PC-9 (cell line): ENCODE data around the gene PCNA. TPM values are rescaled to one million over a fixed set of nuclear protein-coding genes. Genes with fewer than 3 reads are reported as not detected.

ENCODE experiments used
- BruUV-seq: library from RNA; stranded (reverse); fragments of 400-500 nt; replicated peaks from 2 replicates; lab custom pipeline; 2021; lab: Mats Ljungman, UMichigan
- CTCF ChIA-PET: fragments of 300-600 bp; sonication (Branson Sonifier 250); formaldehyde crosslinking; loops from one replicate; lab custom pipeline; 2022; ENCODE audit warnings: antibody characterized with exemption; lab: Charles Lee
- POLR2A ChIA-PET: fragments of 300-600 bp; sonication (Branson Sonifier 250); formaldehyde crosslinking; loops from one replicate; lab custom pipeline; 2022; ENCODE audit warnings: antibody characterized with exemption; ENCODE audit not compliant: unreplicated experiment; lab: Charles Lee
- DNase-seq, 2 experiments: peaks; one replicate each; pipeline versions ENCODE4 v3.0.0 to v3.0.0-alpha.2; 2015 to 2022; ENCODE audit warnings: mixed read lengths in 1 of 2
- H2AFZ ChIP-seq: fragments of 200-600 bp; sonication (generic); 2 replicates; pipeline ENCODE4 v1.8.1; 2017; ENCODE audit warnings: antibody characterized with exemption
- H3F3A ChIP-seq: fragments of 200-600 bp; sonication (generic); 2 replicates; pipeline ENCODE4 v1.8.1; 2017; ENCODE audit warnings: antibody characterized with exemption, mild to moderate bottlenecking, low read depth; ENCODE audit not compliant: insufficient read depth
- H3K27ac ChIP-seq: fragments of 200-600 bp; sonication (generic); 2 replicates; pipeline ENCODE4 v1.6.1; 2016; ENCODE audit warnings: mixed run types
- H3K27me3 ChIP-seq: fragments of 200-600 bp; sonication (generic); 2 replicates; pipeline ENCODE4 v1.6.1; 2016; ENCODE audit warnings: low read depth, mixed run types; ENCODE audit not compliant: insufficient read depth
- H3K36me3 ChIP-seq: fragments of 200-600 bp; sonication (generic); 2 replicates; pipeline ENCODE4 v1.6.1; 2016; ENCODE audit warnings: low read depth, mixed run types
- H3K4me1 ChIP-seq: fragments of 200-600 bp; sonication (generic); replicated peaks from 2 replicates; pipeline ENCODE4 v1.6.1; 2016; ENCODE audit warnings: mixed run types; ENCODE audit not compliant: insufficient read depth
- H3K4me2 ChIP-seq: fragments of 200-600 bp; sonication (generic); 2 replicates; pipeline ENCODE4 v1.6.1; 2017; ENCODE audit warnings: mixed run types
- H3K4me3 ChIP-seq: fragments of 200-600 bp; sonication (generic); 2 replicates; pipeline ENCODE4 v1.6.1; 2016; ENCODE audit warnings: mixed run types
- H3K79me2 ChIP-seq: fragments of 200-600 bp; sonication (generic); 2 replicates; pipeline ENCODE4 v1.6.1; 2017; ENCODE audit warnings: low read depth, mixed run types
- H3K9me2 ChIP-seq: fragments of 200-600 bp; sonication (generic); 2 replicates; pipeline ENCODE4 v1.8.1; 2017; ENCODE audit warnings: mild to moderate bottlenecking; ENCODE audit not compliant: insufficient read depth
- H3K9me3 ChIP-seq: fragments of 200-600 bp; sonication (generic); 2 replicates; pipeline ENCODE4 v1.8.1; 2016; ENCODE audit warnings: low read depth; ENCODE audit not compliant: insufficient read depth
- H4K20me1 ChIP-seq: fragments of 200-600 bp; sonication (generic); 2 replicates; pipeline ENCODE4 v1.8.1; 2017; ENCODE audit not compliant: insufficient read depth
- EZH2 ChIP-seq: fragments of 200-600 bp; sonication (generic); IDR thresholded peaks from 2 replicates; pipeline ENCODE4 v1.8.0; 2017; ENCODE audit warnings: antibody characterized with exemption, low read depth
- intact Hi-C: fragments of 100-400 bp; cut with micrococcal nuclease; formaldehyde crosslinking; loops from one replicate; pipeline ENCODE4 v1.10.0; 2022; ENCODE audit not compliant: unreplicated experiment
- total RNA-seq: library from RNA; stranded (reverse); gene quantifications from 2 replicates; pipeline ENCODE4 v1.2.3, GENCODE V29; 2021
- TF ChIP-seq, protein P1 (sequence below): fragments of 200-600 bp; sonication (generic); conservative IDR thresholded peaks from 2 replicates; pipeline ENCODE4 v1.6.1; 2017; ENCODE audit warnings: mixed run types, antibody characterized with exemption, mild to moderate bottlenecking, moderate library complexity

Gene PCNA
- total RNA-seq, 1 experiment from 2014 or later, result 207 TPM

DNA sequence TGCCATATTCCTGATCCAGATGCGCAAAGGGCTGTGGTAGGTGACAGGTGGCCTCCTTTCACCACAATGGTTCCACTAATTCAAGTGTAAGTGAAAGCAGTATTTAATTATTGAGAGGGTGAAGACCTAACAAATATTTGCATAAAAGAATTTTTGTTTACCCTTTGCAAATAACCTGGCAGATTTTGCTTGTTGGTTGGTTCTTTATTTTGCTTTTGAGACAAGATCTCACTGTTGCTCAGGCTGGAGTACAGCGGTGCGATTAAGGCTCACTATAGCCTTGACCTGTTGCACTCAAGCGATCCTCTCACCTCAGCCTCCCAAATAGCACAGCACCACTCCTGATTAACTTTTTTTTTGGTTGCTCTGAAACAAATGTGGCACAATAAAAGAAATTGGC lies 49.2 kb downstream of the PCNA start:
- no peak overlapping the region for H3K27ac ChIP-seq
- H3F3A ChIP-seq, result peaks cover 37% of the 10 kb centered on the region
- TF ChIP-seq EZH2, result no peak
- TF ChIP-seq, protein P1, sequence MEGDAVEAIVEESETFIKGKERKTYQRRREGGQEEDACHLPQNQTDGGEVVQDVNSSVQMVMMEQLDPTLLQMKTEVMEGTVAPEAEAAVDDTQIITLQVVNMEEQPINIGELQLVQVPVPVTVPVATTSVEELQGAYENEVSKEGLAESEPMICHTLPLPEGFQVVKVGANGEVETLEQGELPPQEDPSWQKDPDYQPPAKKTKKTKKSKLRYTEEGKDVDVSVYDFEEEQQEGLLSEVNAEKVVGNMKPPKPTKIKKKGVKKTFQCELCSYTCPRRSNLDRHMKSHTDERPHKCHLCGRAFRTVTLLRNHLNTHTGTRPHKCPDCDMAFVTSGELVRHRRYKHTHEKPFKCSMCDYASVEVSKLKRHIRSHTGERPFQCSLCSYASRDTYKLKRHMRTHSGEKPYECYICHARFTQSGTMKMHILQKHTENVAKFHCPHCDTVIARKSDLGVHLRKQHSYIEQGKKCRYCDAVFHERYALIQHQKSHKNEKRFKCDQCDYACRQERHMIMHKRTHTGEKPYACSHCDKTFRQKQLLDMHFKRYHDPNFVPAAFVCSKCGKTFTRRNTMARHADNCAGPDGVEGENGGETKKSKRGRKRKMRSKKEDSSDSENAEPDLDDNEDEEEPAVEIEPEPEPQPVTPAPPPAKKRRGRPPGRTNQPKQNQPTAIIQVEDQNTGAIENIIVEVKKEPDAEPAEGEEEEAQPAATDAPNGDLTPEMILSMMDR, result no peak
- DNase-seq, result no peak
- no peaks in the 10 kb centered on the region for H4K20me1 ChIP-seq
- POLR2A ChIA-PET, result no interaction called here
- peaks cover 44% of the 10 kb centered on the region for H3K4me1 ChIP-seq
- no peak overlapping the region for H2AFZ ChIP-seq
- no peak overlapping the region for H3K4me2 ChIP-seq
- no TSS peak for BruUV-seq
- intact Hi-C loops, result loop anchor here (5.0 kb wide), 2 partner anchors 68 to 173 kb away; partner anchors contain the start of gene SLC23A2
- no peak overlapping the region for H3K4me3 ChIP-seq
- H3K79me2 ChIP-seq, result no peaks in the 10 kb centered on the region
- no peaks in the 10 kb centered on the region for H3K27me3 ChIP-seq
- no peaks in the 10 kb centered on the region for H3K36me3 ChIP-seq
- CTCF ChIA-PET, result no interaction called here
- no peaks in the 10 kb centered on the region for H3K9me2 ChIP-seq
- no peaks in the 10 kb centered on the region for H3K9me3 ChIP-seq

DNA sequence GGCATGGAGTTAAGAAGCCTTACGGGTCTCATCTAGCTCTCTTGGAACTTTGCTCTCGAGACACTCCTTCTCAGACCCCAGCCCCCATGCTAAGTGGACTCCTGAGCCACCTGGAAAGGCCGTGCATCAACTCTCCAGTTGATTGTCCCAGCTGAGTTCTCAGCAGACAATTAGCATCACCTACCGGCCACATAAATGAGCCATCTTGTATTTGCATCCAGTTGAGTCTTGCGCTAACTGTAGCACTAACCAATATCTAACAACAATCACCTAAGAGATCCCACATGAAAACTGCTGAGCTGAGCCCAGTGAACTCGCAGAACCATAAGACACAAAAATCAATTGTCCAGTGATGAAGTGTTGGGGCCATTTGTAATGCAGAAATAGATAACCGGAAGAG lies 49.7 kb downstream of the PCNA start:
- Histone ChIP-seq H3K79me2 (no peaks in the 10 kb centered on the region), H3K9me3 (no peaks in the 10 kb centered on the region), H3K4me3 (no peak overlapping the region), H2AFZ (no peak overlapping the region), H3K4me1 (peaks cover 48% of the 10 kb centered on the region), H3K4me2 (no peak overlapping the region), H3K27ac (no peak overlapping the region), H3F3A (peaks cover 35% of the 10 kb centered on the region), H3K27me3 (no peaks in the 10 kb centered on the region), H4K20me1 (no peaks in the 10 kb centered on the region), H3K9me2 (no peaks in the 10 kb centered on the region), H3K36me3 (no peaks in the 10 kb centered on the region)
- ChIA-PET POLR2A (no interaction called here), CTCF (no interaction called here)
- intact Hi-C loops, result loop anchor here (5.0 kb wide), 2 partner anchors 68 to 173 kb away; partner anchors contain the start of gene SLC23A2
- DNase-seq, result no peak
- TF ChIP-seq, protein P1, result no peak
- no peak for TF ChIP-seq EZH2
- no TSS peak for BruUV-seq

DNA sequence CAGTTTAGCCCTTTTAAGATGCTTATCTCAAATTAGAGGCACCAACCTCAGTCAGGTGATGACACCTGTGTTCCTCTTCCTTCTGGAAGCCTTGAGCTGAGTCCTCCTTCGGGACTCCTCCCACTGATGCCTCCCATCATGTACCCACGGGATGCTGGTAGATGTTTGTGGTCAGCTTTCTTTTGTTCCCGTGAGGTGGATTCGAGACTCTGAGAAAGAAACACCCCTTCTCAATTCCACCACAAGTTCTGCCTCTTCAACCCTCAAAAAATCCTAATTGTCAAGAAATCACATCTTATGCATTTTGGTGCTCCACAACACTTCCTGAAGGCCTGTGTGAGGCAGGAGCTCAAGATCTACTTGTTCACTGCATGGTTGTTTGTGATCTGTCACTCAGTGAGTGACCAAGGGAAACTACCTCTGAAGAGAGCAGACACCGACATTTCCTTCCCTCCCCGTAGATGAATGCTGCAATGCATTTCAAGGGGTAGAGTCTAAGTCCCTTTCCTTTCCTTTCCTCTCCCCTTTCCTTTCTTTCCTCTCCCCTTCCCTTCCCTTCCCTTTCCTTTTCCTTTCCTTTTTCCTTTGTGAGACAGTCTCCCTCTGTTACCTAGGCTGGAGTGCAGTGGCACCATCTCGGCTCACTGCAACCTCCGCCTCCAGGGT lies 50.5 kb downstream of the PCNA start:
- BruUV-seq, result no TSS peak
- Histone ChIP-seq H3K4me1 (peaks cover 47% of the 10 kb centered on the region), H4K20me1 (no peaks in the 10 kb centered on the region), H3K79me2 (no peaks in the 10 kb centered on the region), H2AFZ (no peak overlapping the region), H3K27me3 (no peaks in the 10 kb centered on the region), H3F3A (peaks cover 29% of the 10 kb centered on the region), H3K9me3 (no peaks in the 10 kb centered on the region), H3K4me2 (no peak overlapping the region), H3K36me3 (no peaks in the 10 kb centered on the region), H3K4me3 (no peak overlapping the region), H3K9me2 (no peaks in the 10 kb centered on the region), H3K27ac (no peak overlapping the region)
- no peak for DNase-seq
- POLR2A ChIA-PET, result no interaction called here
- CTCF ChIA-PET, result no interaction called here
- intact Hi-C loops, result no loop called here
- TF ChIP-seq, protein P1, result no peak
- TF ChIP-seq EZH2, result no peak
